HK-2 (cell line): Measurements from ENCODE around the gene RNF157.

ENCODE experiments used
- DNase-seq: peaks from one replicate; pipeline ENCODE4 v3.0.0-alpha.2; 2018; ENCODE audit not compliant: unreplicated experiment

Gene RNF157

GRCh38 chr17:76123749-76124581, 116.3 kb downstream of the RNF157 start:
- DNase-seq = no peak

GRCh38 chr17:76123191-76123499, 117.1 kb downstream of the RNF157 start:
- DNase-seq = no peak

- no peak for DNase-seq
Observed at GRCh38 chr17:76122431-76123190, 117.7 kb downstream of the RNF157 start.

GRCh38 chr17:76121932-76122430, 118.3 kb downstream of the RNF157 start:
- DNase-seq = no peak

- DNase-seq = no peak
Observed at GRCh38 chr17:76120658-76121008, 119.7 kb downstream of the RNF157 start.

GRCh38 chr17:76119409-76120371, 120.6 kb downstream of the RNF157 start:
- no peak for DNase-seq

- DNase-seq = no peak
Observed at GRCh38 chr17:76115138-76115754, 125.0 kb downstream of the RNF157 start.

- no peak for DNase-seq
Observed at GRCh38 chr17:76111956-76112355, 128.3 kb downstream of the RNF157 start.

GRCh38 chr17:76107509-76107908, 132.8 kb downstream of the RNF157 start:
- no peak for DNase-seq

GRCh38 chr17:76106703-76107102, 133.6 kb downstream of the RNF157 start:
- no peak for DNase-seq

- DNase-seq = no peak
Observed at GRCh38 chr17:76104896-76105231, 135.4 kb downstream of the RNF157 start.

GRCh38 chr17:76104140-76104895, 136.0 kb downstream of the RNF157 start:
- no peak for DNase-seq

GRCh38 chr17:76103274-76104139, 136.8 kb downstream of the RNF157 start, which contains the start of gene EXOC7:
Gene EXOC7, minus strand, starts transcription at chr17:76103787. Its CDS starts 95 bp downstream, at chr17:76103692.
- DNase-seq = peak; percentile 92

GRCh38 chr17:76102944-76103273, 137.4 kb downstream of the RNF157 start:
- DNase-seq = no peak

GRCh38 chr17:76097716-76098295, 142.5 kb downstream of the RNF157 start:
- no peak for DNase-seq

GRCh38 chr17:76095943-76096342, 144.3 kb downstream of the RNF157 start:
- no peak for DNase-seq

- DNase-seq = no peak
Observed at GRCh38 chr17:76094046-76094445, 146.2 kb downstream of the RNF157 start.

GRCh38 chr17:76092526-76093413, 147.5 kb downstream of the RNF157 start:
- DNase-seq = no peak
